HG03280 (cell line): ENCODE results near the gene KCNT2.
"Not testable (repeated sequence)": the region's sequence is repeated elsewhere in the genome, so short reads cannot be mapped to it uniquely, and the experiment has no call there.

Source experiments
- ATAC-seq: cut with Tn5 transposase; IDR thresholded peaks from one replicate; pipeline ENCODE4 v1.9.1; 2021; ENCODE audit warnings: mild to moderate bottlenecking, moderate library complexity; ENCODE audit not compliant: unreplicated experiment

The KCNT2 gene

DNA sequence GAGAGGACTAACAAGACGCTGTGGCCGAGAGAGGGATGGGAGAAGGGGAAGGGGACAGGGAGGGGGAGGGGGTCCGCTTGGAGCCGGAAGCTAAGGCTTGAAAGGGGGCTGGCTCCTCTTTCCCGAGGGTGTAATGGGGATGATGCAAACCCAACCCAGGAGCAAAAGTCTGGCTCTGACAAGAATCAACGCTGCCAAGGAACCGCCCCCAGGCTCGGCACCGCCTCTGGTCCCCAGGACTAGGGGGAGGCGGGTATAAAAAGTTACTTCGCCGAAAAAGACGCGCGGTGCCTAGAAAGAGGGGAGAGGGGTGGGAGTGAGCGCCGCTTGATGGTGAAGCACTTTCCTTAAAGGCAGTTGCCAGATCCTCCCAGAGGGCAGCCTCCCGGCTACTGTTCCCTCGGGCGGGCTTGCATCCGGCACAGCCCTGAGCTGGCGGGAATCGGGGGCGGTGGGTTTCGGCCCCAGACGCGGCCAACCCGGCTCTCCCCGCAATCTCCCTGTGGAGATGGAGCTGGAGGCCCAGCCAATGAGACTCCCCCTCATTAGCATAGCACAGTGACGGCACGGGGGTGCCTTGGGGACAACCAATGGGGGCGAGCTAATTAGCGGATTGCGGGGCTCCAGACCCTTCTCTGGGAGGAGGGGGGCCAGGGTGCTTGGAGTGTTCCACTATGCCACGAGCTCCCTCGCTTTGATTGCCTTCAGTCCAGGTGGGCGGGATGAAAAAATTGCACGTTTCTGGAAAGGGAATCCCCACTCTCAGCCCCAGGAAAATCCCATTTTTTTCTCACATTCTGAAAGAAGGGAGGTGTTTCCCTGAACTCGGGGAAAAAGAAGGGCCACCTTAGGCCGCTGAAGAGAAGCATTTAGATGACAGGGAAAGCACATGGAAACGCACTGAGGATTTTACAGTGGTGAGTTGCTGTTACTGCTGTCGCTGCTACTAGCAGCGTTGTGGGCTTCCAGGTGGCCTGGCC, at the start of gene KCNT2:
Gene KCNT2, minus strand, starts transcription at position 51 of the 980 bp plus-strand sequence. CDS start 131 bp downstream, outside the sequence.
- ATAC-seq, result no peak

DNA sequence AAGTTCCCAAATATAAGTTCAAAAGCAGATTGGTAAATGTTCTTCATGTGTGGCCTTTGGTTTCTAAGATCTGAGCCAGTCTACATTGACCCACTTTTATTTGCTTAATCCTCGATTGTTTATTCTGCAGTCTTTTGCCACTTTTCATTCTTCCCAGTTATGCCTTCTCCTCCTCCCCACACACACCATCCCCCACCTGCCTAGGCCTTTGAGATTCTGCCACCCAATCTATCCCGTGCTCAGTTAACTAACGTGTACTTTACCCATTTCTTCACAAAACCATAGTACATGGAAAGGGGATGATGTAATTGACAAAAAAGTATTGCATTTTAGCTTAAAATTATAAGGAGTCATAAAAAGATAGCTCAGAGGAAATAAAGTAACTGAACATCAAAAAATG, 47.3 kb upstream of the KCNT2 start:
- ATAC-seq, result no peak

DNA sequence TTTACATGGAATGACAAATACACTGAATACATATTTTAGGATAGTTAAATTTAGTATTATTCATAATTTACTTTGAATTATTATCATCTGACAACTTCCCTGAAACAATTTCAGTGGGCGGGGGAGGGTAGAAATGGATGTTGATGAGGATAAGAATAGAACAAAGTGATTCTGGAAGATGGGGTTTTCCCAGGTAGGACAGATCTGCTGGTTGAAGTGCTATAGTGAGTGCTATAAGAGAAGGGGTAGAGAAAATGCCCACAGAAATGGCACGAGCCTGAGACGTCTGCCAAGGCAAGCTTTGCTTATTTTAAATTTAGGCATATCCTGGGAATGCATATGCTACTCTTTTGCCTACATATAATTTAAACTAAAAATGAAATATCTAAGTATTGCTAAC, 46.8 kb upstream of the KCNT2 start:
- no peak for ATAC-seq

DNA sequence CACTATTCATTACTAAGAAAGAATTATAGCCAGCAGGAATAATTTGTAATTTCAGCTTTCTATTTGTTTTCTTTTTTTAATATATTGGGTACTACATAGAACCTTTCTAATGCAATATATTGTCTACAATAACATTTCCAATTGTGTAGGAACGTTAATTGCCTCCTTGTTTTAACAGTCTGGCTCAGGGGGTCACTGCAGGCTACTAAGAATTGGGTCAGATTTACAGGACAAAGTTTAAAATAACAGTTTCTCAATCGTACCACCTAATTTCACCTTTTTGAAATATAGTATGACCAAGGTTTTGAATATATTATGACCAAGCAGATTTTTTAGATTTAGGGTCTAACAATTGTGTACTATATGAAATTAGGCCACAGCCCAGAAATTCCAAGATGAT, 46.0 kb upstream of the KCNT2 start:
- no peak for ATAC-seq

DNA sequence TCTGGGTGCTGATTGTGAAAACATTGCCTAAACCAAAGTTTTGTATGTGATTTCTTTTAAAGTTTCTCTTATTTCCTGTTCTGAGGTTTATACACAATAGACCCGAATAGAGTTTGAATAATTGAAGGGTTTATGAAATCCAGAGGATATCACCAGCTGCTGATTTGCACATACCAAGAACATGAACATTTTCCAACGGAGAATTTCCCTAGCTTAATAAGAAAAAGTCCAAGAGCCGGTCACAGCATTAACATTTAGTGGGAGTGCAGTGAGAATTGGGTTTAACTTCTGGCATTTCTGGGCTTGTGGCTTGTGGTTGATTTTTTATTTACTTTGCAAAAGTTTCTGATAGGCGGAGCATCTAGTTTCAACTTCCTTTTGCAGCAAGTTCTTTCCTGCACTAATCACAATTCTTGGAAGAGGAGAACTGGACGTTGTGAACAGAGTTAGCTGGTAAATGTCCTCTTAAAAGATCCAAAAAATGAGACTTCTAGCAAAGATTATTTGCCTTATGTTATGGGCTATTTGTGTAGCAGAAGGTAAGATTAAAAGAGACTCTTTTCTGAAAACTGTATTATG, 43.5 kb upstream of the KCNT2 start, which contains the start of gene CFH:
Gene CFH, plus strand, starts transcription at position 407 of the 579 bp plus-strand sequence. Its CDS starts 75 bp downstream, at position 482.
- no peak for ATAC-seq

DNA sequence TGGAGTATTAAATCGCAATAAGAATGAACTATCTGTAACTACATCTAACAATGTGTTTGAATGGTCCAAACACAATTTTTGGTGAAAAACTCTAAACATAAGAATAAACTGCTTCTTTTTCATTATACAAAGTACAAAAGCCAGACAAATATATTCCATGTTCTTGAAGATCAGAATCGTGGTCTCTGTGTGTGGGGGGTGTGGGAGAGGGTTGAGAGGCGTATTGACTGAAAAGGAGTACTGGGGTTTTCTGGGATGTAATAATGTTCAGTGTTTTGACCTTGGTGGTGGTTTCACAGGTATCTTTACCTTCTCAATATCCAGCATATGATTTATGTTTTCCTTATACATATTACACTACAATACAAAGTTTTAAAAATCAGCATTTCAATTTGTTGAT, 42.8 kb upstream of the KCNT2 start:
- ATAC-seq, result no peak

DNA sequence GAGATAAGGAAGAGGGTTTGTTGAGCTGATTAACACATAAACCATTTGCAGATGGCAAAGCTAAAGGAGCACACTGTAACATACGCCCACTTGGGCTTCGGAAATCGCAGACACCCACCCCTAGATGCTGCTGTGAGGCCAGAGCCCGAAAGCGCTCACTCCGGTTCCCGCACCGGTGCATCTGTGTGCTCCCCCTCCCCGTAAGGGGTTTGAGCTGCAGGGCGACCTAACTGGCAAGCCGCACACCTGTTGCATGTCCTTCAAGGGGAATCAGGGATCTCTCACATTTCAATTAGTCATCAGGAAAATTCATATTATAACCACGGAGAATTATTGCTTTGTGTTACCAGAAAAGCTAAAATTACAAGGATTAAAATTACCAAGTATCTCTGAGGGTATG, 42.2 kb upstream of the KCNT2 start:
- ATAC-seq, result no peak

DNA sequence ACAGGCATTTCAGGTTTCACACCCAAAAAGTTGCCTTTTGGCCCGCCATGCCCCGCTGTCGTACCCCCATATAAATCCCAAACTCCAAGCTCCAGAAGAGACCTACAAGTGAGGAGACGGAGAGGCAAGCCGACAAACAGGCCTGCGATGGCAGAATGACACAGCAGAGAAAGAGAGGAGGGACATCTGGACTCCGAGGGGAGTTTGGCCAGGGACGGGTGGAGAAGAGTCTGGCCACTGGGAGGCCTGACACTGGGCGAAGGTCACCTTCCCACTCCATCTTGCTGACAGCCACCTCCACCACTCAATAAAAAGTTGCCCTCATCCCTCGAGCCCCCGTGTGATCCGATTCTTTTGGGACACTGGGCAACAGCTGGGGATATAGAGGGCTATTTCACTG, 41.8 kb upstream of the KCNT2 start:
- no peak for ATAC-seq

DNA sequence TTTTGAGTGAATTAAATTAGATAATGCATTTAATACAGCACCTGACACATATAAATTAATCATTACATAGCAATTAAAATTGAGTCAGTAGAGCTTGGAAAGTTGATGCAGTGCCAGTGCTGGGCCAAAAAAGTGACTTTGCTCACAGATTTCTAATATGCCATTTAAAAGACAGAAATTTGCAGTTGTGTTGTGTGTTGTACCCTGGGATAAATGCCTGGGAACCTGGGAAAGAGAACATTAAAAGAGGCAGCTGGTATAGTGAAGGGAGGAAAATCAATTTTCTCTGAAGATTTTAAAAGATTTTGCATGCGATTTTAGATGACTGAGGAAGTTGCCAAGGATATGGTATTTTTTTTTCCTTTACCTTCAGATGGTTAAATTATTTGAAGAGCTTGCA, 32.7 kb upstream of the KCNT2 start:
- ATAC-seq, result no peak

DNA sequence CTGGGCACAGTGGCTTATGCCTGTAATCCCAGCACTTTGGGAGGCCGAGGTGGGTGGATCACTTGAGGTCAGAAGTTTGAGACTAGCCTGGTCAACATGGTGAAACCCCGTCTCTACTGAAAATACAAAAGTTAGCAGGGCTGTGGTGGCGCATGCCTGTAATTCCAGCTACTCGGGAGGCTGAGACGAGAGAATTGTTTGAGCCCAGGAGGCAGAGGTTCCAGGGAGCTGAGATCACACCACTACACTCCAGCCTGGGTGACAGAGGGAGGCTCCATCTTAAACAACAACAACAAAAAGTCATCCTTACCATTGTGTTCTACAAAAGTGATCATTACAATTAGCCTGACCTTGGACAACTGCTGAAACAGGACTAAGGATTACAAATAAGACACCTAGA, 31.1 kb upstream of the KCNT2 start:
- not testable (repeated sequence) for ATAC-seq

DNA sequence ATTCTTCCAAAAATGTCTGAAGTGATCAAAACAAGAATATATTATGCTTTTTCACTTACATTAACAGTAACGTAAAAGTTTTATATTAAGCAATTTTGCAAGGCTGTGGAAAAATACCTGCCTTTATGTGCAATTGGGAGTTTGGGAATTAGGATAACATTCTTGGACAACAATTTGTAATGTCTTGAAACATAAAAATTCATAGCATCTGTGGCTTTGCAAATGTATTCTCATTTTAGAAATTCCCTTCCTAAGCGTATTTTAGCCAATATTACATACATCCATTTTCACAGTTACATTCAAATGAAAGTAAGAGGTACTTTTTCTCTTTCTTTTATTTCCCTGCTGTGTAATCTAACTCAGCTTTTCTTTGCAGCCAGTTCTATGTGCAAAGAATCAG, 30.2 kb upstream of the KCNT2 start:
- no peak for ATAC-seq

DNA sequence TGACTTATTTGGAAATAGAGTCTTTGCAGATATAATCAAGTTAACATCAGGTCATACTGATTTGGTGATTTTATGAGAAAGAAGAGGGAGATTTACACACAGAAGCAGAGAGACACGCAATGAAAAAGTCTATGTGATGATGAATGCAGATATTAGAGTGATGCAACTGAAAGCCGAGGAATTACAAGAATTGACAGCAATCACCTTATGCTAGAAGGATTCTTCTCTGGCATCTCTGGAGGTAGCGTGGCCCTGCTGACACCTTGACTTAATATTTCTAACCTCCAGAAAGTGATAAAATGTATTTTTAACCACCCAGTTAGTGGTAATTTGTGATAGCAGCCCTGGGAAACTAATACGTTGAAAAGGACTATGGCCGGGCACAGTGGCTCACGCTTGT, 29.4 kb upstream of the KCNT2 start:
- ATAC-seq, result no peak

DNA sequence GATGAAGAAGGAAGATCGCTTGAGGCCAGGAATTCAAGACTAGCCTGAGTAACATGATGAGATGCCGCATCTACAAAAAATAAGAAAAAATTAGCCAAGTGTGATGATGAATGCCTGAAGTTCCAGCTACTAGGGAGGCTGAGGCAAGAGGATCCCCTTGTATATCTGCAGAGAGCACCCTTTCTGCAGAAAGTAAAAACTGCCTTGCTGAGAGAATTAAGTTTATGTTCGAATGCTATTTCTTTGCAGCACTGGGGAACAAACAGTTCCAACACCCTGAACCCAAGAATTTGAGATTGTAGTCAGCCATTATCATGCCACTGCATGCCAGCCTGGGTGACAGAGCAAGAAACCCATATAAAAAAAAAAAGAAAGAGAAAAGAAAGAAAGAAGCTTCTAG, 20.6 kb upstream of the KCNT2 start:
- ATAC-seq, result no peak

DNA sequence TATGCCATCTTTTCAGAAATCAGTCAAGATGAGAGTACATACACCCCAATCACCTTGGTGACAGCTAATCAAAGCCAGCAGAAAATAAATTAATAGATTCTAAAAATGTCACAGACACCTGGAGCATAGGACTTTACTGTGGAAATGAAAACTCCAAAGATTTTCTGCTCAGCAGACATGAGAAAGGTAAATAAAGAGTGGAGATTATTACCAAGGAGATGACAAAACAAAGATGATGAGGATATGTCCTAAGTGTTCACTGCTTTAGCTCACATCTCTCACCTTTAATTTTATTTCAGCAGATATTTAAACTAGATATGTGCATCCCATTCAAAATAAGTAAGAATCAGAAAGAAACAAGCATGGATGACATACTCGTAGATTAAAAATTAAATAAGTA, 14.8 kb upstream of the KCNT2 start:
- no peak for ATAC-seq

DNA sequence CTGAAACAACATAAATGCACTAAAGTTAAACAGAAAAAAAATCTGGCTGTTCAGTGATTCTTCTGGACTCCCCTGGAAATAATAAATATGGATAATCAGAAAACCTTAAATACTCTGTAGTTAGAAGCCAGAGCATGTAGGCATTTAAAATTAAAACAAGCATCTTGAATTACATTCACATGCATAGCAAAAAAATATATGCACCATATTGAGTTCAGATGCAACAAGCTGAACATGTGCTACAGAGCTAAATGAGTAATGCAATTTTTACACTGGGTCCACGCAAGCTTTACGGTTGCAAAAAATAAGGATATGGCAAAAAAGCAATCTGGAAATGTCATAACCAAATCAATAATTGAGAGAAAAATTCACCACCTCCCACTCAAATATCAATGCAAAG, 11.5 kb upstream of the KCNT2 start:
- no peak for ATAC-seq

DNA sequence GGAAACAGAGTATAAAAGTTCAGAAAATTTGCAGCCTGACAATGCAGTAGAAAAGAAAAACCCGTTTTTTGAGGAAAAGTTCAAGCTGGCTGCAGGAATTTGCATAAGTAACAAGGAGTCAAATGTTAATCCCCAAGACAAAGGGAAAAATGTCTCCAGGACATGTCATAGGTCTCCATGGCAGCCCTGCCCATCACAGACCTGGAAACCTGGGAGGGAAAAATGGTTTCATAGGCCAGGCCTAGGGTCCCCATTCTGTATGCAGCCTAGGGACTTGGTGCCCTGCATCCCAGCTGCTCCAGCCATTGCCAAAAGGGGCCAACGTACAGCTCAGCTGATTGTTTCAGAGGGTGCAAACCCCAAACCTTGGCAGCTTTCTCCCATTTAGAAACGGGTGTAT, 3.6 kb upstream of the KCNT2 start:
- no peak for ATAC-seq

DNA sequence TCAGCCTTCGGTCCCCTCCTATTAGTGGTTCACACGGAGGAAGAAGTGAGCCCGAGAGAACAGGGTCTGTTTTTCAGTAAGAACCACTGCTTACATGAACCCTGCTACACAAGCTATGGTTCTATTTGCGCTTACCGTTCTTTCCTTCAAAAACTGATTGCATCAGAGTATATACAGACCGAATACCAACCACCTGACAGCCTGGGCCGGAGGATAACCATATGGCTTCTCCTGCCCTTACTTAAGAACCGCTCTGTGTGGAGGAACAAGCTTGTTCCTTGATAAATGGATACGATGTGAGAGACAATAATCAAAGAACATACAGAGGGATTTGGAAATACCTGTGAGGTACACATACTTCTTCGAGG, 1.1 kb upstream of the KCNT2 start:
- ATAC-seq, result no peak

DNA sequence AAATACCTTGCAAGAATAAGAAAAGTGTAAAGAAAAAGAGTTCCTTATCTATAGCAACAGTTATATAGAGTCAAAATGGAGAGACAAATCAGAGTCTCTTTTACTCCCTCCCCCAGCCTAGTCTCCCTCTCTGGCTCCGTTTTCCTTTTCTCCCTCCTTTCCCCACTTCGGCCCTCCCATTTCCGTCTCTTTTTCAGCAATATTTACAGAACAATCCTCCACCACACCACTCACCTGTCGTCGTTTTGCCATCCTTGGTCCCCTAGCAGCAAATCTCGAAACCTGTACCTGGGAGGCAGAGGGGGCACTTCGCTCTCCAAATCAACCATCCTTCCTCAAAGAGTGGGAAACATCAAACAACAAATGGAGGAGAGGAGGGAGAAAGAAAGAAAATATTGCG, 259 bp downstream of the KCNT2 start:
- no peak for ATAC-seq

DNA sequence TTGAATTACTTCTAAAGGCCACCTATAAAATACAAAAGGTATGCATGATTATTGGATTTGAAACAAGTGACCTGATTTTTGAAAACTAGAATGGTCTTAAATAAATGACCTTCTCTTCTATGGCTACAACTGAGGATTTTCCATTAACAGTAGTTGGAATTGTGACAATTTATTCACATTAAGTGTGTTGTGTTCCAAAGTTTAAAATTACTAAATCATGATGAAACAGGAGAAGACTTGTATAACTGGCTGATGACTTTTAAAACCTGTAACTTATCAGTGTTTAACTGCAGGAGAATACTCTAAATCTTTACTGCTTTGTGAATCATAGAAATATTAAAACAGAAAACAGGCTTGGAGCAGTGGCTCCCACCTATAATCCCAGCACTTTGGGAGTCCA, 4.6 kb downstream of the KCNT2 start:
- no peak for ATAC-seq

DNA sequence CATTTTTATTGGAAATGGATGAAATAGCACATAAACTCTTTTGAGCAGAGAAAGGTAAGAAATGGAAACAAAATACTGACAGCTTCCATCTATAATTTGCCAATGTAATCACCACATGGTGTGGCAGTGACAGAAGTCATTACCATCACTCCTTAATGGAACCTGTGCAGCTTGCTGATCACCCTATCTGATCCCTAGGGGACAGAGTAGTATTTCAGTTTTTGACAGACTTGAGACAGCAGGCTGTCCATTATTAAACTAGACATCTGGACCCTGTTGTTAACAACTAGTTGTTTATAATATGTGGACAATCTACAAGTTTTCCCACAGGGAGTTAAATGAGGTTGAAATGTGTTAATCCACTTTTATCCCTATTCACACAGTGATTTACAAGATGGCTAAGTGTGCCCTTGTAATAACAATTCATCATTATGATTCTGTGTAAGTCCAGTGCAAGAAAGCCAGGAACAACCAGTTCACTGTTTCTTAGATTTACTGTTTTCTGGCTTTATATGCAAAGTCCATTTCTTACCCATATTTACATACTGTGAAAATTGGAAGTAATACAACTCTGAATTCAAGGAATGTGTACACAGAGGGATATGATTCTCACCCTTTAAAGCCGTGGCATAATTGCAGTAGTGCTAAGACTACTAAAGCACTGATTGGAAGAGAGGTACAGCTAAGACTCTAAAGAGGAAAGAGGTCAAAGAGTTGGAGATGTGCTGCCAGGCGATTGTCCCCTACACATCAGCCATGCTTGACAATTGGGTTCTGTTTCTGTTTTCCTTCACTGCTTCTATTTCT, 9.1 kb downstream of the KCNT2 start:
- no peak for ATAC-seq

DNA sequence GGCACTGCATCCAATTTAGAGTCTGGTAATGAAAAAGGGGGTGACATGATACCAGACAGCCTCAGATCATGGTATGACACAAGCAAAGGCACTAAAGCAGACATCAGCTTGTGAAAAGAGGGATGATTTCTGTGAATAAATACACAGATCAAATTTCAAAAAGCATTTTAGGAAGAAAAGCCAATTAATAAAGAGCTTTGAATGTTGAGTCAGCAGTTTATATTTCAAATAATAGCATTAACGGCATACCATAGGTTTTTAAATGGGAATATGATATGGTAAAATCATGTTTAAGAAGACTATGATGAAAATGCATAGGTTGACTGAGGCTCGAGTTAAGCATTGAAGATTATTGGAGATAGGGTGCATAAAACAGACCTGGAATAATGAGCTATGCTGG, 13.5 kb downstream of the KCNT2 start:
- ATAC-seq, result no peak

DNA sequence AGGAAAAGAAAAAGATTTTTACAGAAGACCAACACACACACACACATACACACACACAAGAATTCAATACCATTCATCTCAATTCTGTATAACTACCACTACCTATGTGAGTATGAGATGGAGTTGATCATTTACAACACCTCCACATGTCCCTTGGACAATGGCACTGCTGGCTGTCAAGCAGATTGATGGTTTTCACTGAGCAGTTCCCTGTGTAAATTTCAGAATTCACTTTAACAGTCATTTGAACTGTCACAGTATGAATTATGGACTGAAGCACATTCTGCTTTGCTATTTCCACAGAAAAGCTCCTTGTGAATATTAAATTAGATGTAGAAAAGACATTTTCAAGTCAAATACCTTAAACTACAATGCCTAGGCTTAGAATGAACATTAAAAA, 14.3 kb downstream of the KCNT2 start:
- no peak for ATAC-seq
